NB4 (cell line): Measurements from ENCODE around the gene ARAP2.
A peak's percentile ranks its signal among the peaks of the same experiment; 100 is the strongest.

Experiments used
- DNase-seq: peaks from one replicate; pipeline ENCODE4 v3.0.0; 2010; ENCODE audit warnings: low read depth
- H3K4me3 ChIP-seq: one replicate; pipeline ENCODE4 v1.5.1; 2011; ENCODE audit warnings: mild to moderate bottlenecking, low read depth, low read length, moderate library complexity
- MYC ChIP-seq: IDR thresholded peaks from 2 replicates; pipeline ENCODE4 v1.6.1; 2011; ENCODE audit warnings: low read depth, low read length
- POLR2A ChIP-seq: IDR thresholded peaks from 2 replicates; pipeline ENCODE4 v1.6.1; 2011; ENCODE audit warnings: mild to moderate bottlenecking; ENCODE audit not compliant: insufficient read length; ENCODE audit errors: extremely low read depth
- TF ChIP-seq, protein P1 (sequence below): IDR thresholded peaks from 2 replicates; pipeline ENCODE4 v1.6.1; 2011; ENCODE audit warnings: low read depth, low read length
- TF ChIP-seq, protein P2 (sequence below): IDR thresholded peaks from one replicate; pipeline ENCODE4 v1.5.1; 2012; ENCODE audit warnings: low read depth, low read length

The ARAP2 gene

DNA sequence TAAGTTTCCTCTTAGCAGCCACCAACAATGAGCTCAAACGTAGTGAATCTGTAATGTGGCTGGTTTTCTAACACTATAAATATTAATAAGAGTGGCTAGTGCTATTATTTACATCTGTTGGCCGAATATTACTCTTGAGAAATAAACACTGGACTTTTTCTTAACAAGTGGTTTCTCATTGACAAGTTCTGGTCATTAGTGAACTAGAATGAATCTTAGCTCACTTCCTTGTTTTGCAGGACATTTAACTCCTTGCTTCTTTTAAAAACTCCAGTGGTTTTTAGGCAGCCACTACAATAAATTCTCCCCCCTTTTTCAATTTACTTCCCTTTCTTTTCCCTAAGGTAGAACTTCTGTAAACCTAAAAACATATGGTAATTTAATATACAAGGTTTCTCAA is 177.2 kb downstream of the ARAP2 start:
- H3K4me3 ChIP-seq = no peak overlapping the region
- TF ChIP-seq, protein P1, sequence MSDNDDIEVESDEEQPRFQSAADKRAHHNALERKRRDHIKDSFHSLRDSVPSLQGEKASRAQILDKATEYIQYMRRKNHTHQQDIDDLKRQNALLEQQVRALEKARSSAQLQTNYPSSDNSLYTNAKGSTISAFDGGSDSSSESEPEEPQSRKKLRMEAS = no peak
- TF ChIP-seq, protein P2, sequence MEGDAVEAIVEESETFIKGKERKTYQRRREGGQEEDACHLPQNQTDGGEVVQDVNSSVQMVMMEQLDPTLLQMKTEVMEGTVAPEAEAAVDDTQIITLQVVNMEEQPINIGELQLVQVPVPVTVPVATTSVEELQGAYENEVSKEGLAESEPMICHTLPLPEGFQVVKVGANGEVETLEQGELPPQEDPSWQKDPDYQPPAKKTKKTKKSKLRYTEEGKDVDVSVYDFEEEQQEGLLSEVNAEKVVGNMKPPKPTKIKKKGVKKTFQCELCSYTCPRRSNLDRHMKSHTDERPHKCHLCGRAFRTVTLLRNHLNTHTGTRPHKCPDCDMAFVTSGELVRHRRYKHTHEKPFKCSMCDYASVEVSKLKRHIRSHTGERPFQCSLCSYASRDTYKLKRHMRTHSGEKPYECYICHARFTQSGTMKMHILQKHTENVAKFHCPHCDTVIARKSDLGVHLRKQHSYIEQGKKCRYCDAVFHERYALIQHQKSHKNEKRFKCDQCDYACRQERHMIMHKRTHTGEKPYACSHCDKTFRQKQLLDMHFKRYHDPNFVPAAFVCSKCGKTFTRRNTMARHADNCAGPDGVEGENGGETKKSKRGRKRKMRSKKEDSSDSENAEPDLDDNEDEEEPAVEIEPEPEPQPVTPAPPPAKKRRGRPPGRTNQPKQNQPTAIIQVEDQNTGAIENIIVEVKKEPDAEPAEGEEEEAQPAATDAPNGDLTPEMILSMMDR = no peak
- no peak for TF ChIP-seq MYC
- TF ChIP-seq POLR2A = no peak
- DNase-seq = peak; percentile 19

DNA sequence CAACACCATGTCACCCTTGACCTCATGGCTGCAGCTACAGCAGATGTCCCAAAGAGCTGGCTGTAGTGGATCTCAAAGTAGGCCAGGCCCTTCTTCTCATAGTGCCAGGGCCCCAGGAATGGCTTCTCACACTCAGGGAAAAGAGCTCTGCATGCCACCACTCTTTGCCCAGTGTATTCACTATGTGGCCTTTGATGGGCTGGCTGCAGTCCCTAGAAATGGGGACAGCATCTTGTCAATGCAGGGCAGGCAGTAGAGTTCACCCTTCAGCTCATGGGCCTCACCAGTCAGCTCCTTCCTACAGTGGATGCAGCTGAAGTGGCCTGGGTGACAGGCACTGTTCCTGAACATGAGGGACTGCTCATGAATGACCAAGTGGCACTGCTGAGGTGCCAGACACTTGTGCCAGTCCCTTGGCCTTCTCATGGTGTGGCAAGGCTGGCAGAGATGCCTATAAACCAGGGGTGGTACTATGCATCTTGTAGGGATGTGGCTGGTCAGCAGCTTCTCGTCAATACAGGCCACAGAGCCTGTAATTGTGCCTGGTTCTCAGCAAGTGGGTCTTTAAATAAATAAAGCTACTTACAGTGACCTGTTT is 178.9 kb downstream of the ARAP2 start:
- TF ChIP-seq, protein P2 = no peak
- TF ChIP-seq, protein P1 = no peak
- no peak for TF ChIP-seq MYC
- TF ChIP-seq POLR2A = no peak
- H3K4me3 ChIP-seq = no peak overlapping the region
- DNase-seq = no peak

DNA sequence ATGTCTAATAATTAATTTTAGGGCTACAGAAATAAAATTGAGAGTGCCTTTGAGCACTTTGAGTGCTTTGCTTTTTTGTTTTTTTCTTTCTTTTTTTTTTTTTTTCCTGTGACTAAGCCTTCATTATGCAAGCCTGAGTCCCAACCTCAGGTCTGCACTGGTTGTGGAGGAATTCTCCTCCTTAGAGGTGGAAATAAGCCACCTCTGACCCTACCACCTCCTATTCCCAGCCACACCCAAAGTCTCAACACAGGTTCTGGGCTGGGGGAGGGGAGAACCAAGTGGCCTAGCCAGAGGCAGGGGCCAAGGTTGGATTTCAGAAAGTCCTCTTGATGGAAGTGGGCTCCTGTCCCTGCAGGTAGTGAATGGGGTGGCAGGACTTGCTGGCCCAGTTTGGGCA is 180.2 kb downstream of the ARAP2 start:
- no peak for DNase-seq
- TF ChIP-seq POLR2A (no peak), MYC (no peak)
- H3K4me3 ChIP-seq = no peak overlapping the region

DNA sequence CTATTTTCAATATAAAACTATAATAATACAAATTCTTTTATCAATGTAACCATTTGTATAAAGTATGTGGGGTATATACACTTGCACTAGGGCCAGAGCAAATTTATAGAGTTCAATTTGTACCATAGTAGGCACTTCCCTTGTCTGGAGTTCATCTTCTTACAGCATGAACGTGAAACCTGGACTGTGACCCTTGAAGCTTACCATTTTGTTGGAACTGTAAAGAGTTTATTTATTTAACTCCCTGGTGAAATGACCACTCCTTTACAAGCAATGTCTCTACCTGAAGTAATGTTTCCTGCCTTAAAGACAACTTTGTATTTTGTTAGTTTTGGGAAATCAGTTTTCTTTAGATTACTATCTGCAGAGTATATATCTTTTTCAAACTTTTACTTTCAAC is 188.2 kb downstream of the ARAP2 start:
- no peak overlapping the region for H3K4me3 ChIP-seq
- DNase-seq = no peak
- TF ChIP-seq, protein P2 = no peak
- no peak for TF ChIP-seq MYC
- TF ChIP-seq POLR2A = no peak
- TF ChIP-seq, protein P1 = no peak

DNA sequence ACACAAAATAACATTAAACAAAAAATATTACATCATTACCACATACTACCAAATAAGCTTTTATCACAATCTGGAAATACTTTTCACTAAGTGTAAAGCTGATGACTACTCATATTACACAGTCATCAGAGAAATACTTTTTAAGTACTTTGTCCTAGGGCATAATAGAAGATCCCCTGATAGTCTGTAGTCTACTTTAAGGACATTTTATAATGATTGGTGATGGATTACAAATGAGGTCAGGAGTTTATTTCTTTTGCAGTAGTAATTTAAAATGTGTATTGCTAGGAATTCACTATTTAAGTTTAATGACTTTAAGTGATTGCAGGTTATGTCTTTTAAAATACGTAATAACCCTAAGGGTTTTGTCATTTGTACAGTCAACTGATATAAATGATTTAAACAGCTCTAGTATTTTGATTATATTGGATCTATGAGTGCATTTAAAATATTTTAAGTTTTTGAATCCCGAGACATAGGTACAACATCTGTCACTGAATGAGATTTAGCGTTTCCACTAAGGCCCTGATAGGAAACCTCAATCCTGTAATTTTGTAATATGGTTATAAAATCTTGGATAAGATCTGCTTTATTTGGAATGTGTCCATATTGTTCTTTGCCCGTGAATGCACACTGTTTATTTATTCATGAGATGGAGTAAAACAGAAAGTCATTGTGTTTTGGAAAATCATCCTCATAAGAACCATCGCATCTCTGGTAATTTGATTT is 189.5 kb downstream of the ARAP2 start:
- TF ChIP-seq, protein P1 = no peak
- TF ChIP-seq MYC (no peak), POLR2A (no peak)
- TF ChIP-seq, protein P2 = no peak
- no peak overlapping the region for H3K4me3 ChIP-seq
- DNase-seq = no peak

DNA sequence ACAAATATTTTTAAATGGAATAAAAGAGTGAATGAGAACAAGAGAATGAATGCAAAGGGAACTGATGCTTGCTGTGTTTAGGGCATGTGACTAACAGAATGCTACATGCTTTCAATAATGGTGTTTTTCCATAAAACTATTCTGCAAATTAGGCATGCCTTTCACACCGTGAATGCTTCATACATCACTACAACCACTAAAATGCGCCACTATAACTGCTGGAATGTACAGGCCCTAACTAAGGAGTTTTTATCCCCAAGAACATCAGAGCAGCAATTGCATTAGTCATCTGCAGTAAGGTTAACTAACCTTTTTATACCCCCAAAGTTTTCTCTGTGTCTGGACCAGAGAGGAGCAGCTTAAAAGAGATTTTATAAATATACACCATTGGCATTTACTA is 190.4 kb downstream of the ARAP2 start:
- no peak overlapping the region for H3K4me3 ChIP-seq
- no peak for DNase-seq
- TF ChIP-seq, protein P1 = no peak
- TF ChIP-seq, protein P2 = no peak
- TF ChIP-seq POLR2A (no peak), MYC (no peak)
